ENCODE results near the gene ANKS1A.

- TF ChIP-seq CTCF (IDR thresholded peaks at IDR 0.05), result no peak
- no peak for TF ChIP-seq EZH2 (IDR thresholded peaks at IDR 0.05)
- TF ChIP-seq EZH2phosphoT487 (IDR thresholded peaks at IDR 0.05), result no peak
Measured at GRCh38 chr6:34964564-34964963, 75.5 kb downstream of the ANKS1A start.

Measured in neural progenitor cell (in vitro differentiated cells).